Type B pancreatic cell (in vitro differentiated cells): ENCODE data around the gene RPL36AL. TPM values are rescaled to one million over a fixed set of nuclear protein-coding genes. Genes with fewer than 3 reads are reported as not detected.
"Not testable (repeated sequence)": the region's sequence is repeated elsewhere in the genome, so short reads cannot be mapped to it uniquely, and the experiment has no call there.

ENCODE experiments used
- DNase-seq: peaks from one replicate; pipeline ENCODE4 v3.0.0; 2021; ENCODE audit warnings: mixed read lengths; ENCODE audit not compliant: unreplicated experiment; ENCODE audit errors: extremely low spot score
- H3K27ac Mint-ChIP-seq: 2 replicates; pipeline ENCODE4 v1.8.0; 2021; ENCODE audit warnings: mild to moderate bottlenecking, mixed read lengths
- H3K27me3 Mint-ChIP-seq: 2 replicates; pipeline ENCODE4 v1.8.0; 2021; ENCODE audit warnings: mixed read lengths
- H3K36me3 Mint-ChIP-seq: 2 replicates; pipeline ENCODE4 v1.8.0; 2021; ENCODE audit warnings: mixed read lengths
- H3K4me1 Mint-ChIP-seq: one replicate; pipeline ENCODE4 v1.8.0; 2021; ENCODE audit warnings: mixed read lengths; ENCODE audit not compliant: unreplicated experiment
- H3K4me3 Mint-ChIP-seq: 2 replicates; pipeline ENCODE4 v1.8.0; 2021; ENCODE audit warnings: mild to moderate bottlenecking, mixed read lengths
- H3K9me3 Mint-ChIP-seq: 2 replicates; pipeline ENCODE4 v1.8.0; 2021; ENCODE audit warnings: mixed read lengths
- CTCF ChIP-seq: fragments of 200-600 bp; sonication (generic); conservative IDR thresholded peaks from 2 replicates; pipeline ENCODE4 v1.5.0; 2021; ENCODE audit warnings: antibody characterized with exemption, mild to moderate bottlenecking
- total RNA-seq: library from RNA; stranded (reverse); gene quantifications from 2 replicates; pipeline ENCODE4 v1.2.1, GENCODE V29; 2021; ENCODE audit warnings: low replicate concordance

Gene RPL36AL
- total RNA-seq, 1 donor from 2014 or later = 134 TPM

- peak; percentile 74 for DNase-seq
- peak overlapping the region; percentile 99 for H3K4me3 Mint-ChIP-seq
- no peaks in the 10 kb centered on the region for H3K9me3 Mint-ChIP-seq
- peak overlapping the region; percentile 100 for H3K27ac Mint-ChIP-seq
- no peaks in the 10 kb centered on the region for H3K27me3 Mint-ChIP-seq
- peaks cover 19% of the 10 kb centered on the region for H3K36me3 Mint-ChIP-seq
- peaks cover 31% of the 10 kb centered on the region for H3K4me1 Mint-ChIP-seq
- no peak for TF ChIP-seq CTCF
Observed at GRCh38 chr14:49621114-49621881, 872 bp upstream of the RPL36AL start.

GRCh38 chr14:49619730-49620129 lies 696 bp downstream of the RPL36AL start:
- Mint-ChIP-seq H3K4me3 (peak overlapping the region; percentile 99), H3K36me3 (peaks cover 19% of the 10 kb centered on the region), H3K27ac (peak overlapping the region; percentile 100), H3K9me3 (no peaks in the 10 kb centered on the region), H3K27me3 (no peaks in the 10 kb centered on the region), H3K4me1 (peaks cover 31% of the 10 kb centered on the region)
- no peak for DNase-seq
- no peak for TF ChIP-seq CTCF

- Mint-ChIP-seq H3K27ac (peak overlapping the region; percentile 100), H3K36me3 (peaks cover 20% of the 10 kb centered on the region), H3K4me1 (peaks cover 31% of the 10 kb centered on the region), H3K4me3 (peak overlapping the region; percentile 99)
- not testable (repeated sequence) for H3K27me3 Mint-ChIP-seq, DNase-seq, H3K9me3 Mint-ChIP-seq
Observed at GRCh38 chr14:49619273-49619672, 1.2 kb downstream of the RPL36AL start.

GRCh38 chr14:49617852-49618519 lies 2.4 kb downstream of the RPL36AL start:
- Mint-ChIP-seq H3K9me3 (no peaks in the 10 kb centered on the region), H3K27me3 (no peaks in the 10 kb centered on the region), H3K4me3 (peak overlapping the region; percentile 11), H3K27ac (peak overlapping the region; percentile 100), H3K36me3 (peaks cover 23% of the 10 kb centered on the region), H3K4me1 (peaks cover 27% of the 10 kb centered on the region)
- no peak for TF ChIP-seq CTCF
- DNase-seq = no peak

- TF ChIP-seq CTCF = no peak
- peaks cover 23% of the 10 kb centered on the region for H3K36me3 Mint-ChIP-seq
- no peaks in the 10 kb centered on the region for H3K9me3 Mint-ChIP-seq
- no peak overlapping the region for H3K27ac Mint-ChIP-seq
- no peak overlapping the region for H3K4me3 Mint-ChIP-seq
- no peak for DNase-seq
- H3K4me1 Mint-ChIP-seq = peaks cover 22% of the 10 kb centered on the region
- H3K27me3 Mint-ChIP-seq = no peaks in the 10 kb centered on the region
Observed at GRCh38 chr14:49615776-49616175, 4.7 kb downstream of the RPL36AL start.

GRCh38 chr14:49614196-49614595 lies 6.2 kb downstream of the RPL36AL start:
- Mint-ChIP-seq H3K9me3 (no peaks in the 10 kb centered on the region), H3K36me3 (peaks cover 18% of the 10 kb centered on the region), H3K27ac (no peak overlapping the region), H3K4me3 (no peak overlapping the region), H3K27me3 (no peaks in the 10 kb centered on the region), H3K4me1 (peaks cover 22% of the 10 kb centered on the region)
- no peak for DNase-seq
- no peak for TF ChIP-seq CTCF
